HG03039 (cell line): ENCODE data around the gene FBXO11.
"Not testable (repeated sequence)": the region's sequence is repeated elsewhere in the genome, so short reads cannot be mapped to it uniquely, and the experiment has no call there.

Source experiments
- ATAC-seq: cut with Tn5 transposase; IDR thresholded peaks from one replicate; pipeline ENCODE4 v1.9.1; 2021; ENCODE audit warnings: mild to moderate bottlenecking, moderate library complexity; ENCODE audit not compliant: unreplicated experiment

The FBXO11 gene

GRCh38 chr2:47862949-47863348 lies 43.3 kb downstream of the FBXO11 start:
- no peak for ATAC-seq

DNA sequence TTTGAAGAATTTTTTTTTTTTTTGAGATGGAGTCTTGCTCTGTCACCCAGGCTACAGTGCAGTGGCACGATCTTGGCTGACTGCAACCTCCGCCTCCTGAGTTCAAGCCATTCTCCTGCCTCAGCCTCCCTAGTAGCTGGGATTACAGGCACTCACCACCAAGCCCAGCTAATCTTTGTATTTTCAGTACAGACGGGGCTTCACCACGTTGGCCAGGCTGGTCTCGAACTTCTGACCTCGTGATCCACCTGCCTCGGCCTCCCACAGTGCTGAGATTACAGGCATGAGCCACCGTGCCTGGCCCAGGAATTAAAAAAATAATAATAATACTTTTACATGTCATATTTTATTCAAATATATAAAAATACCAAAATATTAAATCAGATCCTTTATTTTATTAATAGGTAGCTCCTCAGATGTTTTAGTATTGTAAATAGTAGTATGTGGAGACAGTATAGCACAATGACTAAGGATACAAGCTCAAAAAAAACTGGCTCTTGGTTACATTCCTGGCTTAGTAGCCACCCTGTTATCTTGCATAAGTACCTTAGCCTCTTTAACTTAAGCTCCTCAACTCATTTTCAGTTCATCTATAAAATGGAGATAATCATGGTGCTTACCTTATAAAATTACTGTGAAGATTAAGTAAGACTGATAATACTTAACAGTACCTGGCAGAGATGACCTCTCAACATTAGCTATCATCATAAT lies 53.1 kb downstream of the FBXO11 start:
- ATAC-seq: not testable (repeated sequence)

DNA sequence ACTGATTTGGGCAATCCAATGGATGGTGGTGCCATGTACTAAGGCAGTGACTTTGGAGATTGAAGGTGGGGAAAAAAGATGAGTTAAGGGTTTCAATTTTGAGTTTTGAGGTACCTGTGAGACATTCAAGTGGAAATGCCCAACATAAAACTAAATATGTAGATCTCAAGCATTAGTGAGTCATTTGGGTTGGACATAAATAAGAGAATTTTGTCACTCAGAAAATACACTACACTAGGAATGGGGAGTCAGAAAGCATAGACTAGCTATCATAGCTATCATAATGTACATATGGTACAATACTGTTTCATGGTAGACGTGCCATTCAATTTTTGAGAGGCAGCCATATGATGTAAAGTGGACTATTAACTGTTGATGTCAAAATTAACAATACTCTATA lies 56.1 kb downstream of the FBXO11 start:
- ATAC-seq: no peak

DNA sequence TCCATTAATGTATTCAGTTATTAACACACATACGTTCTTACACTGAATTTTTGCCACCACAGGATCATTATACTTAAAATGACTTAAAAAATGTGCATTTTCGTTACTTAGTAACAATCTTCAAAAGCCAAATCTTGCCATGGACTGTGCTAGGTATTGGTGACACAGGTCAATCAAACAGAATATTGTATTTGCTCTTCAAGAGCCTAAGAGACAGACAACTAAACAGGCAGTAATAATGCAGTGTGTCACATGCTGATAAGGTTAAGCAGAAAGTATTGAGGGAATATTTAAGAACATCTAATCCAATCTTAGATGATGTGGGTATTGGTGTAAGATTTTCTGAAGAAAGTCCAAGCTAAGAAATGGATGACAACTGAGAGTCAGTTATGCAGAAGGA lies 56.9 kb downstream of the FBXO11 start:
- no peak for ATAC-seq

DNA sequence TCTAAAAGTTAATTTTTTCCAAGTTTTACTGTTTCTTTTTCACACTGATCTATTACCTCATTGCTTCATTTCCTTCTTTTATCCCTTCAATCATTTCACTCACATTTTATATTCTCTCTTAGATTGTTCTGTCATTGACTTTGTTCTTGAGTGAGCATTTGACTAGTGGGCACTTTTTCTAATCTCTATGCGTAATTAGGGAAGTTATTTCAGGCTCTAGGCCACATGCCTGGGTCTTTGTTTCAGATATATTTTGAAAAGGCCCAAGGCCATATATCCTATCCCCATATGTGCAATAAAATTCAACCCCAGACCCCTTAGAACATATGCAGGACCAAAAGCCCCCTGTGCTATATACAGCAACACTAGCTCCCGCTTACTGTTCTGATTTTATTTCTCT lies 62.1 kb downstream of the FBXO11 start:
- ATAC-seq: no peak

- ATAC-seq: no peak
These were observed 62.9 kb downstream of the FBXO11 start for GRCh38 chr2:47843407-47843806.

- no peak for ATAC-seq
These were observed 63.5 kb downstream of the FBXO11 start for GRCh38 chr2:47842846-47843245.

- ATAC-seq: no peak
These were observed 67.6 kb downstream of the FBXO11 start for GRCh38 chr2:47838686-47839085.

GRCh38 chr2:47838249-47838648 lies 68.0 kb downstream of the FBXO11 start:
- no peak for ATAC-seq

- ATAC-seq: no peak
These were observed 72.8 kb downstream of the FBXO11 start for GRCh38 chr2:47833516-47833968.

DNA sequence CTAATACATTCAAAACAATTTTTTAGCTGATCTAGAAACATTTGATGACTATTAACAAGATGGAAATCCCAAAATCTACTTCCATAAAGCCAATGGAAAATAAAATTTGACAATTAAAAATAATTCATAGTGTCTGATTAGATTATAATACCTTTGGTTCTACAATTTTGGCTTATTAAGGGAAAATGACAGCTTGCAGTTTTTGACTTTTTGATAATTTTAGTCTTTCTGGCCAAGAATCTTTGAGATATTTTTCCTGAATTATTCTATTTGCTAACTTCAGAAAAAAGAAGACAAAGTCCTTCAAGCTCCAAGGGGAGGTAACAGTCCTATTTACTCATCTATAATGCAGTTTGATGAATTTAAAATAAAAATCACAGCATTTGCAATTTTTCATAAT lies 83.8 kb downstream of the FBXO11 start:
- no peak for ATAC-seq

DNA sequence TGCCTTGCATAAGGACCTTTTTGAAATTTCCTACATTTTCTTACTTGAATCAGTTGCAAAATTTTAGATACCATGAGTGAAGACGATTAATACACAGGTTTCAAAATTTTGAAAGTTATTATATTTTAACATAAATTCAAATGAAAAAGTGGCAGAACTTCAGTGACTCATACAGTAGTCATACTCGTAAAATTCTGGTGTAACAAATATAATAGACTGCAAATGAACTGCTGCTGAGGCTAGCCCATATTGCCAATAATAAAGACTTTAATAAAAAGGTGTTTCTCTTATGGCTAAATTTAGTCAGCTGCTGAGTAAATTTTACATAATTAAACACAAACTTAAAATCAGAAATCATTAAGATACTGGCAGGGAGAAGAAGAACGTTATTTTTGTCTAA lies 86.5 kb downstream of the FBXO11 start:
- ATAC-seq: no peak

GRCh38 chr2:47818777-47819176 lies 87.5 kb downstream of the FBXO11 start:
- no peak for ATAC-seq

GRCh38 chr2:47815764-47816163 lies 90.5 kb downstream of the FBXO11 start:
- ATAC-seq: peak; percentile 48

GRCh38 chr2:47811668-47812067 lies 94.6 kb downstream of the FBXO11 start:
- ATAC-seq: no peak

DNA sequence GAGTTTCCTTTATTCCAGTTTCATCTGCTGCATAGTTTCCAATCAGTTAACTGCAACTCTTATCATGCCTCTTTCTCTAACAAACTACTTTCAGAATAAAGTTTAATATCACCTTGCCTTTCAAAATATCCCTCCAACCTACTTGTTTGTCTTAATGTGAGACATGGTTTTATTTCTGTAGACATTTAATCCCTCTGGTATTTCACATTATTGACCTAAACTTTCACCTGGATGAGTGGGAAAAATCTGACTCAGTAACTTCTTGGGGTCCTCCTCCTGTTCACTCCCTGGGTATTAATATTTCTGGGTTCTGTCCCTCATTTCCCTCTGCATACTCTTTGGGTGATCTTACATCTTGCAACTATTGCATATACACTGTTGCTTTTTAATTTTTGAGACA lies 95.4 kb downstream of the FBXO11 start:
- no peak for ATAC-seq

DNA sequence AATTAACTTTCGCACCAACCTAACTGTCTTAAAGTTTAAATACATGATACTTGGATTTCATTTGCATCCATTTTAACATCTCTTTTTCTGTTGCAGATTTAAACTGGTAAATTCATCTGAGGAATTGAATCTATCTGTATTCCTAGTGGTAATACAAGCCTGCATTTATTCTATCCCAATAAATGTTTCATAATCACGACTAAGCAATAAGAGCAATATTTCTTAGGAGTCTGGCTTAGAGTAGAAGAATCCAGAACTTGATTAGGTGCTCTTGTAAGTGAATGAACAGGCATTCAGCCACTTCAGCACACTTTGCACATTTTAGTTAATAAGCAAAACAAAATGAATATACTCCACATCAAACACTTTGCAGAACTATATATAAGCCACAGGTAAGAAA lies 96.4 kb downstream of the FBXO11 start:
- no peak for ATAC-seq

- no peak for ATAC-seq
These were observed 97.7 kb downstream of the FBXO11 start for GRCh38 chr2:47808614-47809013.

GRCh38 chr2:47805850-47806249 lies 100.4 kb downstream of the FBXO11 start:
- ATAC-seq: no peak

GRCh38 chr2:47803770-47804169 lies 102.5 kb downstream of the FBXO11 start:
- ATAC-seq: no peak

- no peak for ATAC-seq
These were observed 102.9 kb downstream of the FBXO11 start for GRCh38 chr2:47803363-47803762.

GRCh38 chr2:47801118-47801517 lies 105.2 kb downstream of the FBXO11 start:
- no peak for ATAC-seq

GRCh38 chr2:47799031-47799609 lies 107.2 kb downstream of the FBXO11 start:
- ATAC-seq: no peak
